Fibroblast of skin of left quadriceps (primary cell): ENCODE measurements around the gene CCNB2.
"Not testable (repeated sequence)": the region's sequence is repeated elsewhere in the genome, so short reads cannot be mapped to it uniquely, and the experiment has no call there.

Experiments
- DNase-seq, 2 experiments: peaks; one replicate each; pipeline ENCODE4 v3.0.0-alpha.2; 2013; ENCODE audit warnings: low read depth in 2 of 2

CCNB2 gene

DNA sequence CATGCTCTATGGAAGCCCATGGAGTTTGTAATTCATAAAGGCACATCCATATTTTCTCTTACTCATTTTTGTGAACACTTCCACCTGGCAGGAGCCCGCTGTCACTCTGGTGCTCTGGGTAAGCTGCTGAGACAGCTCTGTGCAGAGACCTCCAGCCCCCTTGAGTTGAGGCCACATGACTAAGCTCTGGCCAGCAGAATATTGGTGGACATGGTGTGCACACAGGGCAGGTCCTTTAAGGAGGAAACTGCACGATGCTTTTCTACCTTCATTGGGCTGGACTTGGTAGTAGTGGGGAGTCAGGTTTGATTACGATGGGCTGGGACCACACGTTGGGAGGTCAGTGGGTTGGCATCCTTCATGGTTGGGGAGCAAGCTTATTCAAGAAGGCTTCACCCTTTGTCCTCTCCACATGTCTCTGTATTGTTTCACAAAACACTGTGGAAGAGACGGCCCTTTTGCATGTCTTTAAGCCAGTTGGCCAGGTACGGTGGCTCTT, 29.0 kb downstream of the CCNB2 start:
- DNase-seq, result no peak

DNA sequence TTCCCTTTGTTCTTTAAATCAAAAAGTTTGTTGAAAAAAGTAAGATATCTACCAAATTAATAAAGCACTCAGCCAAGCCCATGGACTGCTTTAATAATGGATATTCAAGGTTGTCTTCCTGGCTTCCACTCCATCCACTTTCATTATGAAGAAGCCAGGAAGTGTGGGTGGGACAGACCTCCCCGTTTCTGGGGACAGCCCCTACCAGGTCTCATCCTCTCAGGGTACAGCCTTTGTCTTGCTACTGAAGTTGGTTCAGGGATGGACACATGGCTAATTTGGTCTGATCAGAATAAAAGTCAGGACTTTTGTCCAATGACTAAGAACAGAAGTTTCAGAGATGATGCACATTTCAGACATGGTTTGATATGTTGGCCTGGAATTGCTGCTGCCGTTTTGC, 32.6 kb downstream of the CCNB2 start:
- DNase-seq, result no peak

DNA sequence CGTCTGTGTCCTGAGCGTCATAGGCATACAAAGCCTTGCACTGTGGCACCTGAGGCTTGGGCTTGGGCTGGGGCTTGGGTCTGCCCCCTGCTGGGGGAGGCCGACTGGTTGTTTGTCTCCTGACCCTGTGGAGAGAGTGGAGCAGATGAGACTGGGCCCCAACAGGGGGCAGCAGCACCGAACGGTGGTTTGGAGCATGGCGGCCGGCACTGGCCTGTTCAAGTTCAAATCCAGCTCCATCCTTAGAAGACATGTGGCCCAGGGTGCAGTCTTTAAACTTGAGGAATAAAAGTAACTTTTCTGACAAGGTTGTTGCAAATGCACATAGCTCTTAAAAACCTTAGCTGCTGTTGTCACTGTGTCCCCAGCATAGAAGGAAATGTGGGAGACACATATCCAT, 33.3 kb downstream of the CCNB2 start:
- DNase-seq, result peak in 1 of 2 experiments; percentile 8

DNA sequence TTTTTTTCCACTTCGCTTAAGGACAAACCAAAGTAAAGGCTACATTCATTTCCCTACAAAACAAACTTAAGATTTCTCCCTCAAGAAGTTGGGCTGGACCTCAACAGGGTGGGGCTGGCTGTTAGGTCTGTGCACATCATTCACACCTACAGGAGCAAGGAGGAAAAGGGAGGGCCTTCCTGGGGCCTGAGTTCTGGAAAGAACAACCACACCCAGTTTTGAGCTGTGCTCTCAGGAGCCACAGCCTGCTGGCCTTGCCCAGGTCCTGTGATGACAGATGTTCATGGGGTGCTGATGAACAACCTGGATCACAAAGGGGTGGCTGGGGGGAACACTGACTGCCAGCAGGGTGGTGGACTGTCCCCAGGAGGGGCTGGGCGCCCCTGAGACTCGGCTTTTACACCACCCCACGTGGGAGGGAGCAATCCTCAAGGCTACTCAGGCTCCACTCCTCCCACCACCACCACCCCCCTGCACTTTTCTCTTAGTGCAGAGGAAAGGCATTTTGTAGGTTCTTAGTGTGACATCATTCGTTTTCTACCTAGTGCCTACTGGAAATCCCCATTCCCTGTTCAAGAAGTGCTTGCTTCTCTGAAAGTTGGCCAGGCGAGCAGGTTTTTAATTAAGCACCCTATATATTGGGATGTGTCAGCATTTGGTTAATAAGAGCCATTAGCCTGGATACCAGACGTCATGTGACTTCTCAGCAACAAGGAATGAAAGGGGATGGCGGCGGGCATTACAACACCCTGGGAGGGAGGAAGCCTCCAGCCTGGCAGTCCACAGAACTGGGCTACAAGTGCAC, 35.7 kb downstream of the CCNB2 start:
- DNase-seq, result no peak

DNA sequence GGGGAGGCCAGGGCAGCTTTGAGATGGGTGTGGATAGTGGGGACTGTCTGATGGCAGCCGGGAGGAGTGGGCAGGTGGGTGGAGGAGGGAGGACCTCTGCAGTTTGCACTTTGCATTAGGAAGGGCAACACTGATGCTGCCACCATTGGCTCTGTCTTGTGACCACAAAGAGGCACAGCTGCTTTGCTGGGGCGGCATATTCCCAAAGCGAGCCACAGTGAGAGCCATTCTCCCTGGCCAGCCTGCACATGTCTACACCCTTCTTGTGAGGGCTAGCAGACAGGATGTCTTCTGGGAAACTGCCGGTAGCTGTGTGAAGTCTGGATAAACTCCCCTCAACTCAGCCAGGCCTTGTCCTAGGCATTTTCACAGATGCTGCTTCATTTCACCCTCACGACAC, 38.3 kb downstream of the CCNB2 start:
- no peak for DNase-seq

DNA sequence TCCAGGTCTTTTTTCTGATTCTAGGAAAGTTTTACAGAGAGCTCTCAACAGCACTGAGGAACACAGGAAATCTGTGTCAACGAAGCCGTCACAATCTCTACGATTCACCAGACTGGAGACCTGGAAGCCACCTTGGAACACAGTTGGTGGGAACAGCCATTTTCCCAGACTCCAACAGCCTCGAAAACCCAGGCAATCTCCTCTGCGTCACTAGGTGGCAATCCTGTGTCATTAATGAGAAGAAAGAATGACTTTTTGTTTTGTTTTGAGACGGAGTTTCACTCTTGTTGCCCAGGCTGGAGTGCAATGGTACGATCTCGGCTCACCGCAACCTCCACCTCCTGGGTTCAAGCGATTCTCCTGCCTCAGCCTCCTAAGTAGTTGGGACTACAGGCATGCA, 39.6 kb downstream of the CCNB2 start:
- not testable (repeated sequence) for DNase-seq

DNA sequence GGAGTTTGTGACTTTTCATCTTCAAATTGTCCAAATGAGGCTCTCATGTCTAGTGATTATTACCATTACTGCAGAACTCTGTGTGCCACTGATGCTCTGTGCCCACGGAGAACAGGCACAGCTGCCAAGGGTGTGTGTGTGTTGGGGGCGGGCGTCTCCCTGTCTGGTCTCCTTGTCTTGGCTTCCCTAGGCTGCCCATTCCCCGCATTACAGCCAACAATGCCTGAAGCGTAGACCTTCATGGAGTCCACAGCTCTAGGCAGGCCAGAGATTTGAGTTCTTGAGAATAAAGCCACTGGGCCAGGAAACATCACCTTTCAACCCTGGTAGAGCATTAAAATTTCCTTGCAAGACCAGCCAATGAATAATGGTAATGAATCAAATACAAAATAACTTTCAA, 42.7 kb downstream of the CCNB2 start:
- no peak for DNase-seq

DNA sequence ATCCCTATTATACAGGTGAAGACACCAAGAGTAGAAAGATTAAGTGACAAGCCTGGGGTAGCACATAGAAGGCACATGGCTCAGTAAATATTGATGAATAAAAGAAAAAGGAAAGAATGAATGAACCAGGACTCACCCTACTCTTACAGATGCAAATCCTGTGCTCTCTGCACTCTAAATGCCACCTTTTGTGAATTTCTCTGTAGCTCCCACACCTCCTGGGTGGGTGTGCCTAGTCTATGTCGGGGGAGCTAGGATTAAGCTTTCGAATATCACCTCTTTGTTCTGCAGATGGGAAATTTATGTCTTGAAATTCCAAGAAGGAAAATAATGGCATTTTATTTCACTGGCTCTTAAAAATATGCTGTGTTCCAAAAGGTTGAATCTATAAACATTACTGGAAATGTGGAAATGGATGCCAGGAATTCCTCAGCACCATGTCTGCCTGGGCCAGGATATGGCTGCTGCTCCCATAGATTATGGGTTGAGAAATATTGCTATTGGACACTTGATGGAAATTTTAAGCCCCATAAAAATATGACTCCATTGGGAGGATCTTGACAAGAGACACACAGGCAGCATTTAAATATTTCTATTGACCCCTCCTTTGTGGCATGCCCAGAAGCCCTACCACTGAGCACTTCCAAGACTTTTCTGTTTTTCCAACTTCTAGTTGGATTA, 43.3 kb downstream of the CCNB2 start:
- DNase-seq, result peak; percentile 57 to 64

DNA sequence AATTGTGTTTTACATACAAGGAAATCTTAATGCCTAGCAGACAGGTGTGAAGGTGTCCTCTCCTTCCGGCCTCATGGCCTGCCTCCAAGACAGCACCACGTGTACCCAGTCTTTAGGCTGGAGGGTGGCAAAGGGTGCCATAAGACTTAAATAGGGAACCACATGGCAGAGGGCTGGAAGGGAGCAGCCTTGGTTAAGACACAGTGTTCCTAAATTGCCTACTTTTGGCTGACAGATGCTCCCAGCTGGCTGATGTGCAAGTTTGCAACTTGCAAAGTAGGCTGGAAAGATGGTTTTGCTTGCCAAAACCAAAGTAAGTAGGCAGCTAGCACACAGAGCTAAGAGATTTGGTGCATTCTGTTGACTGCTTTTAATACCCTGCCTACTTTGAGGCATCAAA, 45.2 kb downstream of the CCNB2 start:
- DNase-seq, result no peak

DNA sequence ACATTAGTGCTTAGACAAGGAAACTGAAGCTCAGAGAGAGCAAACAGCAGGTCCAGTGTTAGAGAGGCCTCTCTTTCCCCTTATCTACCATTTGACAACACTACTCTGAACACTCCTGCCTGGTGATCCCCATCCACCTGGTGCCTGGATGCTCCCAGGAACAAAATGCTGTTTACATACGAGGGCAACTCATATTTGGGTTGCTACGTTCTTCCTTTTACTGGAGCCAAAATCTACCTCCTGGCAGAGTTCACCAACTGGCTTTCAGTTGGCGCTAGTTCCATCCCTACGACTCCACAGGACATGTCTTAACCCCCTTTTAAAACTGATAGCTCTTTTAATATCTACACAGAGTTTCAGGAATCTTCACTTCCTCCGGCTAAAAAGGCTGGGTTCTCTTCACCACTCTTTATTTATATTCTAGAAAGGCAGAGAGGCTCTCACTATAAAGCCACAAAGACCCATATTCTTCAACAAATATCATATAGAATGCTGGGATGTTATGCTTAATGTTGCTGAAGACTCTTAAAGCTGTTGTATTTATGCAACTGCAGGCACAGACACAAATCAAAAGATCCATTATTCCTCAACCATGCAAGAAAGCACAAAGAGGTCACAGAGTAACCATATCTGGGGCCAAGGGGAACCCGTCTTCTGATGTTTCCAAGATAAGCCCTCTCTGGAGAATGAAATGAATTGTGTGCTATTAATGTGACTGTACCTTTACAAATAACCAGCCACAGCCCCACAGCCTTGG, 47.9 kb downstream of the CCNB2 start:
- DNase-seq, result no peak

DNA sequence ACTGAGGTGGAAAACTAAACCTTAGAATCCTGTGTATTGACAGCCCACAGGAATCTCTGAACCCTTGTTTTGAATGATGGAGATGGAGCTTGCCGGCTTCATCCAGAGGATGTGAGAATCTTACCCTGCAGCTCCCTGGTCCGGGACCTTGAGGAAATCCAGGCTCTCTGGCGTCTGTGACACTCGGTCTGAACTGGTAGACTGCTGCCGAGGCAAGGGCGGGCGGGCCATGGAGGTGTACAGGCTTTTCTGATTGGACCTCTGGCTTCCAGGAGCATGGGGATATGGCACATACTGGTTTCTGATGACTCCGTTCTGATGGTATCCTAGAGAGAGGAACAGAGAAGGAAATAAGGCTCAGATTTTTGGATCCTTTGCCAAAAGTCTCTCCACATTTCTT, 48.5 kb downstream of the CCNB2 start:
- DNase-seq, result no peak

DNA sequence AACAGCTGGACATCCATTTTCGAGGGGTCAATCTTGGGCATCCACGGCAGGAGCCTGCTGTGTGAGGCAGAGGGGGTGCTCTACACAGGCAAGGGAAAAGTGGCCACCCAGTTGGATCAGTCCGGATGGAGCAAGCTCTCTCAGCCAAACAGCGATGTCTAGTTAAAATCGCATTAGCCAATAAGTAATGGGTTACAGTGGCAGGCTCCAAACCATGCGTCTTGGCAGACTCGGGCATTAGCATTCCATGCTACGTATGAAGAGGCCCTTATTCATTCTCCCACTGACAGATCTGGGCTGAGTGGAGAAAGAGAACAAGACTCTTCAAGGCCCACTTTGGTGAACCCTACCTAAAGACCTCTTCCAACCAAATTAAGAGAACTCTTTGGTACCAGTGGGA, 49.3 kb downstream of the CCNB2 start:
- no peak for DNase-seq

DNA sequence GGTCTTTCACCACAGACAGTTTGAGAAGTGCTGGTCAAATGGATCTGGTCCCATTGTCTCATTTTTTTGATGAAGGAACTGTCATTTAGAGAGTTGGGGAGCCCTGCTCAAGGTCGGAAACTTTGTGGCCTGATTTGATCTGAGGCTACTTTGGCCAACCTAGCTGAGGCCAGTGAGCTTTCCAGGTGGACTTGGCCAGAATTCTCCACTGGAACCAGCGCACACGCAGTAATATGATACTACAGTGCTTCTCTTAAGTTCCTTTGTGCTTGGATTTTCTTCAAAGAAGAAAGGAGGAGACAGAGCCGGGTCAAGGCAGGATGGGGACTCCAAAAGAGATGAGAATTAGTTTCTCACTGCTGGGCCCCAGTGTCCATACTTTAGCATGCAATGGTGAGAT, 50.5 kb downstream of the CCNB2 start:
- no peak for DNase-seq

DNA sequence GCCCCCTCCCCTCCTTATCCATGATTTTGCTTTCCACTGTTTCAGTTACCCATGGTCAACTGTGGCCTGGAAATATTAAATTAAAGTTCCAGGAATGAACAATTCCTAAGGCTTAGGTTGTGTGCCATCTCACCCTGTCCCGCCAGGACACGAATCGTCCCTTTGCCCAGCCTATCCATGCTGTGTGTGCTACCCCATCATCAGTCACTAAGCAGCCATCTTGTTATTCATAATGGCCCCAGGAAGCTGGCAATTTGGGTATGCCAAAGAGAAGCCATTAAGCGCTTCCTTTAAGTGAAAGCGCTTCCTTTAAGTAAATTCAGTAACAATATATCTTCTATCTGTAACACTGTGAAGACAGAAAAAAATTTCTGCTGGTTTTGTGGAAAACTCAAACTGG, 52.5 kb downstream of the CCNB2 start:
- DNase-seq, result no peak

DNA sequence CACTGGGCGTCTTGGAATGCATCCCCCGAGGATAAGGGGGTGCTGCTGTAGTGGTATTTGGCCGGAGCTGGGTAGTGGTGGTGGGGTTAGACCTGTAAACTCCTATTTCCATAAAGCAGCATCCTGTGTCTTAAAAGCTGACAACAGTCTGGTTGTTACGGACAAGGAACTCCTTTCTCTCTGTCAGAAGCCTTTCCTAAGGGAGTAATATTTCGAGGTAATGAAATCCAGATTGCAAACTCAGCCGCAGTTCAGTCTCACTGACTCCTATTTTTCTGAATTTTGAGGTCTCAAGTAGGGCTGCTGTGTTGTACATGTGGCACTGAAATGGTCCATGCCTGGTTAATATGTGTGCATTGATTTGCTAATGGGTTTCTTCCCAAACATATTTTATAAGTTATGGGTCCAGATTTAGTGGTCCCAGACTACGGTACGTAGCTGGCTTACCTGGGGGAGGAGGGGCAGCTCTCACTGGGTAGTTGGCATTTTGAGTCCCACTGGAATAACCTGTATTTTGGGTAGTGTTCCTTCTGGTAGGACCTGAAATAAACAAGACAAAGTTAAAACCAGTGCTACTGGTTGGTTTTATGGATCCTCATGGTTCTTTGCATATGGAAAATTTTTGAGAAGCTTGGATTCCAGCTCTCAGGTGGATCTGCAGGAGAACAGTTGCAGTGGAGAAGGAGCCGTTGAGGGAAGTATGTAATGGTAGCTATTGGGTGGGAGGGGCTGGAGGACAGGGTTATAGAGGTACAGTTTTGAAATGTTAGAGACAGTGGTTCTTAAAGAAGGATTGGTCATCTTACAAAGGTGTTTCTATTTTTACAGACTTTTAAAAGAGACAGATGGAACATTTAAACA, 53.1 kb downstream of the CCNB2 start:
- peak in 1 of 2 experiments; percentile 44 for DNase-seq

DNA sequence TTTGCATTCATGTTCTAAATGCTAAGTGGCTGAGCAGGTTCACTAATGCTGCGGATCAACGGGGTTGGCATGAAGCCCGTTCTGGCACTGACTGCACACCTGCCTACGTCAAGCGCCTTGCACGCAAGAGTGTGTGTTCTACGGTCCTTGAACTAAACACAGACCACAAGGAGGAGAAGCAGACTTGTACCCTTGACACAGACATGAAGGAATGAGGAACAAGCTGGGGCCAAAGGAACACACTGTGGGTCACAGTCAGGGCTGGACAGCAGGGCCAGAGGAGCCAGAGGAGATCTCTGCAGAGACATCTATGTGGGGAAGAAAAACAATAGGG, 53.7 kb downstream of the CCNB2 start:
- no peak for DNase-seq

DNA sequence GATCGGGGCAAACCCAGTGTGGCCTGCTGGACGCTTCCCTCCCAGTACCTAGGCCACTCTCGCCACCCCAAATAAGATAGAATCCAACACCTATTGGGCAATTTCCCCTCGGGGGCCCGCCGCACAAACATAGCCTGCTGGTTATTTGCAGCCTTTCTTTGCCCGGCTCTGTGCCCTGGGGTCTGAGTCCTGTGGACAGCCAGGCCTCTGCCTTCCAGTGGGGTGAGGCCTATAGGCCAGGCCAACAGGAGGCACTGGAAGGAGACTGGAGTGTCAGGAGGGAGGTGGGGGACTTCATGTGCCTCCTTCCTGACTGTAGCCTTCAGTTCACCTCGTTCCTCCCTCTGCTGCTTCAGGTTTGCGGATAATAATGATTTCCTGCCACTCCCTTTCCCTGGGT, 54.3 kb downstream of the CCNB2 start:
- no peak for DNase-seq

DNA sequence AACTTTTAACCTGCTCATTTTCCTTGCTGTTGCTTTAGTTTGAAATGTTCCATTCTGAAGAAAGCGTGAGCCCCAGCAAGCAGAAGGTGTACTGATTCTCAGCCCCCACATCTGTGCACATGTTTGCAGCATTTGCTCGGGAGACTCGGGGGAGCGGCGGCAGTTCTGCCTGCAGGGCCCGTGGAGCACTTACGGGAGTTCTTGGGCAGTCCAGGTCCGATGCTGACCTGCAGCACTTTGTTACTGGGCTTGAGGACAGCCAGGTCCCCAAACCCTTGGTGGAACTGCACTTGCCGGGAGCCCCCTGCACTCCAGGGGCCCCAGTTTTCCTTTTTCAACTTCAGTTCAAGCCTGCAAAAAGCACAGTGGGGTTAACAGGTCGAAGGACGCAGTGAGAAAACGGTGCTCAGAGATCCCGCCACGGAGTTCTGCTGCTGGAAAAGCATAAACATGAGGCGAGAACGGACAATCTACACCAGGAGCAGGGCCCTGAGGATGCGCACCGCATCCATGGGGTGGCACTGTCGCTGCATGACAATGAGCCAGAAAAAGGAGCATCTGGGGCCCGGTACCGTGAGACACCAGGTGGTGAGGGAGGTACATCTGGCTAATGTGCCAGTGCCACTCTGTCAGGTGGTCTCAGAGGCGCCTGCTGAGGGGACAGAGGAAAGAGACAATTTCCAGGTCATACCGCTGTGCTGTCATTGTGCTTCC, 56.1 kb downstream of the CCNB2 start:
- no peak for DNase-seq

DNA sequence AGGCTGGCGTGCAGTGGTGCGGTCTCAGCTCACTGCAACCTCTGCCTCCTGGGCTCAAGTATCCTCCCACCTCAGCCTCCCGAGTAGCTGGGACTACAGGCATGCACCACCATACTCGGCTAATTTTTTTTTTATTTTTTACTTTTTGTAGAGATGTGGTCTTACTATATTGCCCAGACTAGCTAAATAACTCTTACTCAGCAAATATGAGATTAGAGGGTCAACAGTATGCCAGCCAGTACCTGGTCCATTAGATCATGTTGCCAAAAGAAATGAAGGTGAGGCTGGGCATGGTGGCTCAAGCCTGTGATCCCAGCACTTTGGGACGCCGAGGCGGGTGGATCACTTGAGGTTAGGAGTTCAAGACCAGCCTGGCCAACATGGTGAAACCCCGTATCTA, 57.1 kb downstream of the CCNB2 start:
- DNase-seq, result not testable (repeated sequence)

DNA sequence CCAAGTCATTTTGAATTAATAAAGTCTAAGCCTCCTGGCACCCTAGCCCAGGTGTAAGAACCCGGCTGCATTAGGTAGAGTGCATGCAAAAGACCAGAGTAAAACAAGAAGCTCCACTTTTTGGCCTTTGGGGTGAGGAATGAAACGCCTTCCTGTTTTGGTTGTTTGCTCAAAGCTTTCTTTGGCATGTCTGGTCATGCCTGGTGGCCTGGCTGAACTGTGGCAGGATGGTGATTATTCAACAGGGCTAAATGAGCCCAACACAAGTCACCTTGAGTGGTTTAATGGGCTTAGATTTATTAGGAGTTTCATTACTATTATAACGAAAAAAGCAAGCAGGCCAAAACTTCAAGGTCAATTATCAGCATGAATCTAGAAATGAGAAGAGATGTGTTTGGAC, 60.8 kb downstream of the CCNB2 start:
- no peak for DNase-seq

DNA sequence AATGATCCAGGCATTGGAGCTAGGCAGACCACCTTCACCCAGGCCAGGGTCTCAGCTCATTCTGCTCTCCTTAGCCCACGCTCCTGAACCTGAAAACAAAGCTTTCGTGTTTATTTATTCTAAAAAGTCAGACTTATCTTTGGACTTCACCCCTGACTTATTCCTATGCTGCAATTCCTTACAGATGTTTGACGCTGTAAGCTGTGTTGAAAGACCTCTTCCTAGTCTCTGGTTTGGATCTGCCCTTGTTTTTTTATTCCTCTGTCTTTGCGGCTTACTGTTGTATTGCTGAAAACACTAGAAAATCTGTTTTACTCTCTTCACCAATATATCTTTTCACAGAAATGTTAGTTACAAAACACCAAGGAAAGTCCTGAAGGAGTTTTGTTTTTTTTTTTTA, 61.2 kb downstream of the CCNB2 start:
- DNase-seq, result no peak
